GM23248 (cell line): ENCODE data around the gene RNF183.

Source experiments
- EZH2 ChIP-seq: fragments of 200-600 bp; sonication (generic); IDR thresholded peaks from 2 replicates; pipeline ENCODE4 v1.6.1; 2018; ENCODE audit warnings: antibody characterized with exemption, mild to moderate bottlenecking; ENCODE audit not compliant: insufficient read depth, poor library complexity, severe bottlenecking
- EZH2phosphoT487 ChIP-seq: fragments of 200-600 bp; sonication (generic); IDR thresholded peaks from 2 replicates; pipeline ENCODE4 v1.6.1; 2018; ENCODE audit warnings: antibody characterized with exemption, moderate library complexity, mild to moderate bottlenecking, low read depth; ENCODE audit not compliant: insufficient read depth

DNA sequence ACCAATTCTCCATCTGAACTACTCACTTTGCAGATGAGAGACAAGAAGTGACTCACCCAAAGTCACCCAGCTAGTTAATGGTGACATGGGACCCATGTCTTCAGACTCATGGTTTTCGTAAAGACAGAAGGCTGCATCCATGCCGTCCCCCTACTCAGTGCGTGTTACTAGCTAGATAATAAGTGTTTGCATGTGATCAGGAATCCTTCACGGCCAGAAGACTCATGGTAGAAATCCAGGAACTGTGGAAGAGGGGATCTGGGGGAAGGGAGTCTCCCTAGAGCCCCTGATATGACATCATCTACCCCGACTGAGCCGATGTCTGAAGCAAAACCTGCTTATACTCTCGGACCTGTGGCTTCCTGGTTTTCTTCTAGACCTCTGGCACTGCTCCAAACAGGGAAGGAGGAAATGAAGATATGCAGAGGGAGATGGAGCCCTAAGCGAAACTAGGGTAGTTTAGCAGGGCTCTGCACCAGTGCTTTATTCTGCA, 3.3 kb downstream of the RNF183 start:
- TF ChIP-seq EZH2phosphoT487 (no peak), EZH2 (no peak)
